ENCODE results near the gene PARD3. TPM values are rescaled to one million over a fixed set of nuclear protein-coding genes. Genes with fewer than 3 reads are reported as not detected.
A peak's percentile ranks its signal among the peaks of the same experiment; 100 is the strongest.

Gene PARD3
- total RNA-seq, 1 experiment from 2014 or later = 52.9 TPM

DNA sequence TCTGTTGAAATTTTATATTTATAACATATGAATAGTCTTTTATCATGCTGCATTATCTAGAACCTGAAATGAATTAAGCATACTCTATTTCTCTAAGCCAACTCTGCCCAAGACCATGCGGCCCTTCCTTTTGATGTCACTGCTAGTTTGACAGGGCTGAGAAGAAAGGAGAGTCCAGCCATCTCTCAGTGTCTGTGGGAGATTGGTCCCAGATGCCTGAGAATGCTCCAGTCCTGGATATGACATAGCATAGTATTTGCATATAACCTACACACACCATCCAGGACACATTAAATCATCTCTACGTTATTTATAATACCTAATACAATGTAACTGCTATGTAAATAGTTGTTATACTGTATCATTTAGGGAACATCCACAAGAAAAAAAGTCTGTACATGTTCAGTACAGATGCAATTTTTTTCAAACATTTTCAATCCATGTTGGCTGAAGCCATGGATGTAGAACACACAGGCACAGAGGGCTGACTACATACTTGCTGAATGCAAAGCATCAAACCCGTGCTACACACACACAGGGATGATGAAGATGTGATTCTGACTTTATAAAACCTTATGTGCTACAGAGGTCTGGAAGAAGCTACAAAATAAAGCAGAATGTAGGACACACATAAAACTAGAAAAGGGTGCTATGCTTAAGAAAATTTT lies 315.4 kb downstream of the PARD3 start:
- DNase-seq (ENCODE audit: low spot score) = no peak

DNA sequence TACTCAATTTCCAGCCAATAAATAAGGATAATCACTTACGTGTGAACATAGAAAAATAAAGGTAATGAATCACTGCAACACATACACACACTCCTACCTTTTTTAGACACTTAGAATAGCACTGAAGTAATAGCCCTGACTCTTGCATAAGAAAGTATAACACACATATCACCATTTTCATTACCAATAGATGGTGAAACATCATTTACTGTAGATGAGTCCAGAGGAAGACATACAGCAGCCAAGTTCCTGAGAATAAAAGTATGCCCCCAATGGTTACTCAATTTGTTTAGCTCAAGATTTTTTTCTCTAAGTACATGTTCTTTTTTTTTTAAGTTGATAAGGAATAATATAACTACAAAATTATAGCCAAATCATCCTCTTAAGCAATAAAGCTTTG lies 316.3 kb downstream of the PARD3 start:
- no peak for DNase-seq (ENCODE audit: low spot score)

DNA sequence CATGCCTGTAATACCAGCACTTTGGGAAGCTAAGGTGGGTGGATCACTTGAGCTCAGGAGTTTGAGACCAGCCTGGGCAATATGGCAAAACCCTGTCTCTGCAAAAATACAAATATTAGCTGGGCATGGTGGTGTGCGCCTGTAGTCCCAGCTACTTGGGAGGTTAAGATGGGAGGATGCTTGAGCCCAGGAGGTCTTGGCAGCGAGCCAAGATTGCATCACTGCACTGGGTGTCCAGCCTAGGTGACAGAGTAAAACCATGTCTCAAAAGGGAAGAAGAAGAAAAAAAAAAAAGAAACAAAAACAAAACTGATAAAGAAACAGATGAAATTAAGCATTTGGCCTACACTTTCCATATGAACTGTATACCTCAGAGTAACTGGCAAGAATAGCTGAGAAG lies 319.2 kb downstream of the PARD3 start:
- no peak for DNase-seq (ENCODE audit: low spot score)

DNA sequence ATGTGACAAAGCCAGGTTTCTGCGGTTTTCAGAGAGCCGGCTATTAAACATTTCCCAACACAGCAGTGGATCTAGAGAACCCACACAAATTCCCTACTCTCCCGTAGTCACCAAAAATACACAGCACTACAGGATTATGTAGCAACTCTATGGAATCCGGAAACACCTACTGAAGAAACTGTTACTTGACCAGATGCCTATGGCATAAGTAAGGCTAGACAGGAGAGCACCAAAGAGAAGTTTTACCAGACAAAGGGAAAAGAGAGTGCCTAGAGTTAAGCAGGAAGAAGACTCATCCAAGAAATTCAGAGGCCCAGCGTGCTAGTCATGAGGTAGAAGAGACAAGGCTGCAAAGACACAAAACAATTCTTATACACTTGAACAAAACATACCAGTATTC lies 321.1 kb downstream of the PARD3 start:
- no peak for DNase-seq (ENCODE audit: low spot score)

DNA sequence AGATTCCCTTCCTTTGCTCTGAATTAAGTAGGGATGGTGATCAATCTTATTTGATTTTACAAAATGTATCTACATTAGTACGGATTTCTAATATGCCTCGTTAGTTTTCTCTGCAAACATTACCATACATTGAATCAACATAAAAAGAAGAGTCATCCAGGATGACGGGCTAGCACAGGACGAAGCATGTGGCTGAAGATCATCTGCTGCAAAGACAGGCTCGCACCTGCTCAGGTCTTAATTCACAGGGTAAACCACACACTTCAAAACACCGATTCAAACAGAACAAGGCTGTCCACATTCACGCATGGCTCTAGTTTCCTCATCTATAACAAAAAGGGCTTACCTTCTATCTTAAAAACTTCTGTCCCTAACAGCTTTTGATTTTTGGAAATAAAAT lies 323.0 kb downstream of the PARD3 start:
- DNase-seq (ENCODE audit: low spot score) = no peak

DNA sequence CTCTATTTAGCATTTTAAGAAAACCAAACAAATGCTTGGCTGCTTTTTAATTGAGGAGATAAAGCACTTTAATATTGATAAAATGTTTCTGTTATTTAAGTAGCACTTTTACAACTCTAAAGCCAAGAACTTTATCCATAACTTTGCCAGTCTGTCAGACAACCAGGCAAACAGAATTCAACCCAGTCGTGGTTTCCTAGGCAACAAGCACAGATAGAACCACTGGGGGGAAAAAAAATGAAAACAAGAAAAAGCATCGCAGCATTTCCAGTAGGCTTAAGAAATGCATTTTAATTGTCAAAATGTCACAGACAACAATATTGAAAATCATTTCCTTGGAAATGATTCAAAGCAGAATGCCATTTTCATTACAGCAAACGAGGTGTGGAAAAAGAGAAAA lies 323.4 kb downstream of the PARD3 start:
- no peak for DNase-seq (ENCODE audit: low spot score)

DNA sequence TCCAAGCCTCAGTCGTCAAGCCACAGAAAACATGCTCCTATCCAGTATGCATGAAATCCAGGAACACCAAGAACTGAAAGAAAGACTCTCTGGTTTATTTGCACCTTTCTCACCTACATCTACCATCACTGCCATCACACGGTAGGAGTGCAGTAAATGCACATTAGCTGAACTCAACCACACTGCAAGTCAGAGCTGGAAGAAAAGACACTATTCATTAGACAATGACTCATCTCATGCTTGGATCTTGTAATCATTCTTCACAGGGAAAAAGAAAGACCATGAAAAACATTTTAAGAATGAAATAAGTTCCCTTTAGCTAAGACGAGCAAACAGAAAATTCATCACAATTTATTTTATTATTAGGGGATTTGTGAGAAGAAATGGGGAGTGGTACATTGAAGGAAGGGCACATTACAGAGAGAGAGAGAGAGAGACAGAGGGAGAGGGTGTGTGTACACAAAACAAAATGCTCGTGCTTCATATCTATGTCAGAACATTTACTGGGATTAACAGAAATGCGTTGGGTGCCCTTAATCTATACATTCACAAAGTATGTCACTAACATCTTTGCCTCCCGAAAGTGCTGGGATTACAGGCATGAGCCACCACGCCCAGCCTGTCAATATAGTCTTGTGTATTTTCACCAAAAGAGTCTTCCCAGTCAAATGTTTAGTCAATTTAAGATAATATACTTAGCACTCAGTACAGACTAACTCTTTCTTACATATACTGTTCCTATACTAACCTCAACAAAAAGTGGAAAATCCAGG lies 324.9 kb downstream of the PARD3 start:
- peak; percentile 67 for DNase-seq (ENCODE audit: low spot score)

DNA sequence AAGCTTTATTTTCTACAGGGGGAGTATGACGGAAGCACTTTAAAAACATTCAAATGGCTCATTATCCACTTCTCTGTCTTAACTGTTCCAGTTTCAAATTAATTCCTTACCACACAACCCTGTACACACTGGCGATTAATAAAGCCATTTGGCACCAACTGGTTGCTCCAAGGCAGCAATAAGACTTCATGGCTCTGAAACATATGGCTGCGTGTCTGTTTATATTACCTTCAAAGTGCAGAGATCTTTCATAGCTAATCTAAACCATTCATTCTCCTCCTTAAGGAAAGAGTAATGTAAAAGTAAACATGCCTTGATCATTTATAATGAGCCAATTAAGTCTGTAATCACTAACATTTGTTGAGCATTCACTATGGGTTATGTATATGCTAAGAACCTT lies 325.7 kb downstream of the PARD3 start:
- DNase-seq (ENCODE audit: low spot score) = no peak

DNA sequence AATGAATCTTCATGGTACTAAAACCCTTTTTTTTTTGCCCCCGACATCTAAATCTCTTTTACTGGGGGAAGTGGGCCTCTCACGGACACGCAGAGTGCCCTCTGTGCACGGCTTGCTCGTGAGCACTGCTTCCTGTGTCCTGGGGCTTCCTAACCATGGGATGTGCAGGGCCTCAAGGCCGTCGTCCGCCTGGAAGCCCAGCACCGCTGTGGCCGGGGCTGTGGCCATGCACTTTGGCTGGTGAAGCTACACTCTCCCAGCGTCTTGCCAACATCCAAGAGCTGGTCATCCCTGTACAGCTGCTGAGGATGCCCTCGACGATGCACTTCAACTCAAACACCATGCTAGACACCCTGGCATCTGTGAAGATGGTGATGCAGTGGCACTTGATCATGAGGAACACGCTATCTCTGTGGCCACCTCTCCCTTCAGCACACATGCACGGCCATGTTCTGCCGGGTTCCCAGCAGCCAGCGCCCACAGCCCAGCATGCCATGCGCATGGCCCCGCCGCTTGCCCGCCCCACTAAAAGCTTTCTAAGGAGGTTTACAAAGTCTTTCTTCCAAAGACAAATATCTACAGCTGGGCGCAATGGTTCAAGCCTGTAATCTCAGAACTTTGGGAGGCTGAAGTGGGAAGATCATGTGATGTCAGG lies 326.5 kb downstream of the PARD3 start:
- DNase-seq (ENCODE audit: low spot score) = no peak

DNA sequence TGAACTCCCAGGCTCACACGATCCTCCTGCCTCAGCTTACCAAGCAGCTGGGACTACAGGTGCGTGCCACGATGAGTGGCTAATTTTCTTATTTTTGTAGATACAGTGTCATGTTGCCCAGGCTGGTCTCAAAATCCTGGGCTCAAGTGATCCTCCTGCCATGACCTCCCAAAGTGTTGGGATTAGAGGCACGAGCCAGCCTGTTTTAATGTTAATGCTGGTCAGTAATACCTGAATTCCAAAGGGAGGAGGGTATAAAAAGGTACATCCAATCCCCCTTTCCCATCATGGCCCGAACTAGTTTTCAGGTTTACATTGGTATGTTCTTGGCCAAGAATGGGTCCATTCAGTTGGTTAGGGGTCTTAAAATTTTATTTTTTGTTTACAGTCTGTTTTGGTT lies 329.1 kb downstream of the PARD3 start:
- DNase-seq (ENCODE audit: low spot score) = no peak

DNA sequence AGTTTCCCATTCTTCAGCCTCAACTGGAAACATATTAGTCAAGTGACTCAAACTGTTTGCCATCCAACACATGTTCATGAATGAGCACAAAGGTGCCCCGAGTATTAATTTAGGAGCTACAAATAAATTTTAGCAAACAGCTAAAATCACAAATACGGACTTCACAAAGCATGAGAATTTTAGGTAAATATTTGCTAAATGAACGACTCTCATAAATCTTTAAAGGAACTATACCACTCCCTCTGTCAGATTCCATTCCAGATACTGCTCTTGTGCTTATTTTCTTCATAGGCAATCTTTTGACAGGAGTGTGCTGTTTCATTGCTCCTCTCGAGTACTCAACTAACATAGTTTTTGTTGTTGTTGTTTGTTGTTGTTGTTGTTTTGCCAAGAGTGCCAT lies 330.9 kb downstream of the PARD3 start:
- DNase-seq (ENCODE audit: low spot score) = no peak

DNA sequence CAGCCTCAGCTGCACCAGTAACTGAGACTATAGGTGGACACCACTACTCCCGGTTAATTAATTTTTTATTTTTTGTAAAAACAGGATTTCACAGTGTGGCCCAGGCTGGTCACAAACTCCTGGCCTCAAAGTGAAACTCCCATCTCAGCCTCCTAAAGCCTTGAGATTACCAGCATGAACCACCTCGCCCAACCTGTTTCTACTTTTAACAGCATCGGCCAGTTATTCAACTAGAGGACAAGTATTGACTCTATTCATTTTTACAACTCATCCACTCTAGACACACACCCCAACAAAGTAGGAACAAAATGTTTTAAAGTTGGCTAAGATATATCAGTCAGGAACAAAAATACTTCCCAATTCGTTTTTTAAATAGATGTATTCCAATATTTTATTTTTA lies 334.8 kb downstream of the PARD3 start:
- no peak for DNase-seq (ENCODE audit: low spot score)

DNA sequence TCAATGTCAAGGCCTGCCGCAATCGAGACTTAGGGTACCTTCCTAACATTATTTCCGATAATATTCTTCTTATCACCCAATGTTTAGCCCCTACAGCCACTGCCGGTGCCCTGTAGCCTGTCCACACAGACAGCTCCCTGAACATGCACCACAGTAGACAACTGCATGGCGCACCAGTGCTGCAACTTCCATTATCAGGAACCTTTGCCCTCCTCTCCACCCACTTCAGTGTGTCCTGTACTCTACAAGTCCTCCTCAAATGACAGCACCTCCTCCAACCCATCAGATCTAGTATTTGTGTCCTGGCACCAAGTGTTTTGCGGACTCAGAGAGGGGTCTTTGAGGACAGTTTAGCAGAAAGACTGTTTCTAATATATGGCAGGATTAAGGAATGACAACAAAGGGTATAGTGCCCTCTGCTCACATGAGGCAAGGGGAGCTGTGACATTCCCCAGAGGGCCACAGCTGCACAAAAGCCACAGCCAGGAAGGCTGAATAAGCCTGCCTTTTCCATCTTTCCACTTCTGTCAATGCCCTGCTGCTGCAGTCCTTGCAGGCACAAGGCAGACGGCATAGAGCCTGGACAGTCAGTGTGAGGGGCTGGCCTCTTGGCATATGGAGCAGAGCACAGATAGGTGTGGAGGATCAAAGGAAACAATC lies 335.4 kb downstream of the PARD3 start:
- no peak for DNase-seq (ENCODE audit: low spot score)

DNA sequence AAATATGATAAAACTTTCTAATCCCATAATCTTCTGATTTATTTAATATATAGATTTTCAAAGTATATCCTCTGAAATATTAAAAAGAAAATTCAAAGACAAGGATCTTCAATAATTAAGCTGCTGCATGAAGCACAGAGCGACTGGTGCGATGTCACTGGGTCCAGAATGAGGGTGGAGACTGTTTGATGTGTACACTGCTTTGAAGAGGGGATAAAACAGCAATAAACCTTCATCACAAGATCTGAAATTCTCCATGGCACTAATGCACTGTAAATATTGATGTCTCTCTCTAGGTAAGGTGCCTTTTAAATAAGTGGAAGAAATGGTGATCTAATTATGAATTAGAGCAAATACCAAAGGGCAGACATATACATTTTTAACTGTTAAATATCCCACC lies 337.8 kb downstream of the PARD3 start:
- DNase-seq (ENCODE audit: low spot score) = no peak

DNA sequence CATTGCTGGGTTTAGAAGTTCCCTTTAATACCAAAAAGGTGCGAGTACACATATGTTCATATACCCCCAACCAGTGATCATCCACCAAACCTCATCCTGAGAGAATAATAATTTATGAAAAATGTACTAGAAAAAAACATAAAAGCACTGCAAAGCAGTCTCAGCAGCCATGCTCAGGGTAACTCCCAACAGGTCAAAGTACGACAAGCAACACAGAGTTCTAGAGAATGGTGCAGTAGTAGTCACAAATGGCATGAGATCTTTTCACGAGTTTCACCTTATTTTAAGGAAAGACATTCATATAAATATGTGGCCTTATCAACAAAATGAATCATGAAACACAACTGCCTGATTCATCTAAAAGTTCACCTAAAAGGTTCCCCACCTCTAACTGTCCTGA lies 338.5 kb downstream of the PARD3 start:
- no peak for DNase-seq (ENCODE audit: low spot score)

DNA sequence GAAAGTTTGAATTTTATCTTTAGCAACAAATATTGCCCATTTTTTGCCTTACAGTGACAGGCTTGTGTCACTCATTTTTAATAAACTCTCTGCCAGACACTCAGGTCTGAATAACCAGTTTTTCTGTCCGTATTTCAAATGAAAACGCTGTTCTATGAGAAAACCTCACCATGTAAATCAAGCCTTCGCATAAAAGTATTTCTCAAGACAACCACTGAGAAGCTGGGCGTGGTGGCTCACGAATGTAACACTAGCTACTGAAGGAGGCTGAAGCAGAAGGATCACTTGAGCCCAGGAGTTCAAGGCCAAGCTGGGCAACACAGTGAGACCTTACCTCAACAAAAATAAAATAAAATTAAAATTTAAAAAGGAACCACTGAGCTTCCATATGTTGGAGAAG lies 339.3 kb downstream of the PARD3 start:
- no peak for DNase-seq (ENCODE audit: low spot score)

DNA sequence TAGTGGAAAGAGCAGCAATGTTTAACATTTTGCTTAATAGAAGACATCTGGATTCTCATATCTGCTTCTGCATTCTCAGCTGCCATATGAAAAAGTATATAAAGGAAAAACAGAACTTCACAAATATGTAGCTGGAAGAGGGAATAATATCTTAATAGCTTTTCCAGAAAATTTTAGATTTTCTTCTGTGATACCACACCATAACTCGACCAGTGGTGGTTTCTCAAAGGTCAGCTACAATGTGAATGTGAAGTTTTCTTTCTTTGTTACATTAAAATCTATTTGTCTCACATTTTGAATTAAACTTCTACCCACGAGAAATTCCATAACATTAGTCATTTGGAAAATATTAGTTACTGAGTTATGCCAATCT lies 339.8 kb downstream of the PARD3 start:
- no peak for DNase-seq (ENCODE audit: low spot score)

DNA sequence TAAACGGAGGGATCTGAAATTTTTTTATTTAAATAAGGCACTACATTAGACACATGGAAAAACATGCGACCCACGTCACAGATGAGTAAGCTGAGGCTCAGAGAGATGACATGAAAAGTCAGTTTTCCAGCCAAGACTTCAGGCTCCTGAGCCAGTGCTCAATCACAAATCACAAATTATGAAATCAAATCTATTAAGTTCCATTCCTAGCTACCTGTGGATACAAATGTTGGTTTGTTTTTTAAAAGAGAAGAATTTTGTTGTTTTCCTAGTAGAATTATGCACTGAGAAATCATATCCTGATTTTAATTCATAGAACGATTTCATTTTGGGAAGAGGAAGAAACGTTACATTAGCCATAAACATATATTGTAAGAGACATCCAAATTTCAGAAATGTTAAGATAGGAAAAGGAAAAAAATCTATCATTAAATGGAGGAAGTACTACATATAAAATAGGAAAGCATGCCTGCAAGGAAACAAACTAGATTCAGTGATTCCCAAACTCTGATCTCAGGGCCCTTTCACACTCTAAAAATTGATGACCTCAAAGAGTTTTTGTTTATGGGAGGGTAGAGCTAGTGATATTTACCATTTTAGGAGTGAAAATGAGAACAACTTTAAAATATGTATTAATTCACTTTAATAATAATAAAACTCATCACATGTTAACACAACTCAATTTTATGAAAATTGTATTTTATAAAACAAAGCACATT lies 340.4 kb downstream of the PARD3 start:
- no peak for DNase-seq (ENCODE audit: low spot score)

DNA sequence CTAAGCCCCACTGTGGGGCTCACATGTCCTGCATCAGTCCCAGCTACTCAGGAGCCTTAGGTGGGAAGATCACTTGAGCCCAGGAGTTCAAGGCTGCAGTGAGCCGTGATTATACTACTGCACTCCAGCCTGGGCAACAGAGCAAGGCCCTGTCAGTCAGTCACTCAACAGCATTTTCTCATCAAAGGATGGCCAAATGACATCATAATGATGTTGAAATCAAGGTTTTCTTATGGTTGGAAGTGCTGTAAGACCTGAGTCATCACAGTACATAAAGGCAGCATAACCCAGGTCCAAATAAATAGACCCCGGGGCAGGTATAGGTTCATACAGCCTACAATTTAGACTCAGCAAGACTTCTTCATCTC lies 341.1 kb downstream of the PARD3 start:
- DNase-seq (ENCODE audit: low spot score) = no peak

DNA sequence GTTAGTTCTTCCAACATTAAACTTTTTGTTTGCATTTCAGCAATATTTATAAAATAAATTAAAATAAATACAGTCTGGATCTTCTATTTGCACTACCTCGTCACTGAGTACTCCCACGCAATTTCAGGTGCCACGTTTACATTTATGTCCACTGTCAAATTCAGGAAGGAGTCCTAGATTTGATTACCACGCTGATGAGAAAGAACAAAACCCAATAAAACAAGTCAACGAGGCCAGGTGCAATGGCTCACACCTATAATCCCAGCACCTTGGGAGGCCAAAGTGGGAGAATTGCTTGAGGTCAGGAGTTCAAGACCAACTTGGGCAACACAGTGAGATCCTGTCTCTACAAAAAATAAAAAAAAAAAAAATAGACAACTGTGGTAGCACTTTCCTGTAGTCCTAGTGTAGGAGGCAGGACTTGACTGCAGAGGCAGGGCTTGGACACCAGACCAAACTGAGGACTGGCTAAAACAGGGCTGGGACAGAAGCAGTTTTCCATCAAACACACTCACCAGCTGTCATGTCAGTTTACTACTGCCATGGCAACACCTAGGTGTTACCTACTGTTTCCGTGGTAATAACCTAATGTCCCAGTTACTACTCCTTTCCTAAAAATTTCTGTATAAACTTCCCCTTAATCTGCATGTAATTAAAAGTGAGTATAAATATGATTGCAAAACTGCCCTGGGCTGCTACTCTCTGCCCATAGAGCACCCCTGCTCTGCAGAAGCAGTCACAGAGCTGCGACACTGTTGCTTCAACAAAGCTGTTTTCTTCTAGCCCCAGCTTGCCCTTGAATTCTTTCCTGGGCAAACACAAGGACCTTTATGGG lies 341.7 kb downstream of the PARD3 start:
- no peak for DNase-seq (ENCODE audit: low spot score)

DNA sequence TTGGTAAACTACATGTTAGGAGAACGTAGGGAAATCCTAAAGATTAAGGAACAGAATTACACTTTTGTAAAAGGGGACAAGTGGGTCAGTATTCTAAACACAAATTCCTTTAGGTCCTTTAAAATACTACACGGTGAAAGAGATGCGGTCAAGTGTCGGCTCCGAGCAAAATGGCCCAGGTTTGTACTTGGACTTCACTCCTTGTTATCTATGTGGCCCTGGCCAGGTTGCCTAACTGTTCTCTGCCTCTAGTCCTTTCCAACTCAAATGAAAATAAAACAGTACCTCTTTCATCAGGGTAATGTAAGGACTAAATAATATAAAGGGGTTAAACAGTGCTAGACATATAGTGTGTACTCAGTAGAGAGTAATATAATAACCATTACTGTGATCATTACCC lies 344.8 kb downstream of the PARD3 start:
- no peak for DNase-seq (ENCODE audit: low spot score)

Data from A172 (cell line).